Endothelial cell of umbilical vein (primary cell): Measurements from ENCODE around the gene OAS2. TPM values are rescaled to one million over a fixed set of nuclear protein-coding genes. Genes with fewer than 3 reads are reported as not detected.

Source experiments
- BruUV-seq: library from RNA; stranded (reverse); fragments of 400-500 nt; replicated peaks from 2 replicates; lab custom pipeline; 2021; lab: Mats Ljungman, UMichigan
- CTCF ChIA-PET: fragments of 300-600, 350-600 bp; sonication (Branson Sonifier 250); formaldehyde crosslinking; loops from one replicate; lab custom pipeline; 2021; ENCODE audit warnings: antibody characterized with exemption, inconsistent platforms; lab: Charles Lee
- POLR2A ChIA-PET: fragments of 300-600, 350-600 bp; sonication (Branson Sonifier 250); formaldehyde crosslinking; loops from one replicate; lab custom pipeline; 2021; ENCODE audit warnings: antibody characterized with exemption, inconsistent platforms; lab: Charles Lee
- DNase-seq: peaks from one replicate; pipeline ENCODE4 v3.0.0-alpha.2; 2011; ENCODE audit warnings: low read depth, low spot score
- FAIRE-seq: peaks from 2 replicates; lab custom pipeline; 2011; peaks lifted over from hg19 to GRCh38; lab: Jason Lieb, UNC
- H2AFZ ChIP-seq: 2 replicates; pipeline ENCODE4 v1.6.0; 2012; ENCODE audit warnings: low read depth, low read length, control low read depth, inconsistent platforms
- H3K27ac ChIP-seq: 2 replicates; pipeline ENCODE4 v1.5.1; 2011; ENCODE audit warnings: low read depth, mild to moderate bottlenecking, control low read depth, low read length, moderate library complexity; ENCODE audit not compliant: insufficient read depth
- H3K27me3 ChIP-seq, 2 experiments: 2 replicates each; pipeline versions ENCODE4 v1.6.0 to v1.6.1; 2011; ENCODE audit warnings: low read length in 2 of 2, mixed read lengths in 1 of 2; ENCODE audit not compliant: control insufficient read depth in 2 of 2, insufficient read depth in 2 of 2
- H3K36me3 ChIP-seq, 2 experiments: 2 replicates in 1 of 2; 3 replicates in 1 of 2; pipeline ENCODE4 v1.5.1; 2011; ENCODE audit warnings: low read length in 2 of 2, mild to moderate bottlenecking in 1 of 2, moderate library complexity in 1 of 2; ENCODE audit not compliant: control insufficient read depth in 2 of 2, insufficient read depth in 2 of 2; ENCODE audit errors: extremely low read depth in 1 of 2
- H3K4me1 ChIP-seq: 3 replicates; pipeline ENCODE4 v1.5.1; 2011; ENCODE audit warnings: mild to moderate bottlenecking, low read length; ENCODE audit not compliant: control insufficient read depth, insufficient read depth; ENCODE audit errors: extremely low read depth
- H3K4me2 ChIP-seq: 2 replicates; pipeline ENCODE4 v1.6.1; 2011; ENCODE audit warnings: low read length, control low read depth, mixed read lengths; ENCODE audit not compliant: insufficient read depth
- H3K4me3 ChIP-seq, 3 experiments: fragments of 200-600 bp in 1 of 3; sonication (generic), shearing (Covaris generic) in 1 of 3; replicated peaks in 1 of 3; 2 replicates each; pipeline ENCODE4 v1.5.1; 2011 to 2016; ENCODE audit warnings: control low read depth in 3 of 3, low read length in 3 of 3, mild to moderate bottlenecking in 2 of 3, inconsistent platforms in 1 of 3, low read depth in 1 of 3, moderate library complexity in 1 of 3; ENCODE audit not compliant: insufficient read depth in 1 of 3
- H3K79me2 ChIP-seq: 2 replicates; pipeline ENCODE4 v1.6.0; 2012; ENCODE audit warnings: low read length, inconsistent platforms; ENCODE audit not compliant: control insufficient read depth, insufficient read depth
- H3K9ac ChIP-seq: replicated peaks from 2 replicates; pipeline ENCODE3; 2011; ENCODE audit warnings: low read length, control low read depth; ENCODE audit not compliant: insufficient read depth; ENCODE audit errors: extremely low read depth
- H3K9me1 ChIP-seq: replicated peaks from 3 replicates; pipeline ENCODE4 v1.6.0; 2011; ENCODE audit warnings: mild to moderate bottlenecking, low read length; ENCODE audit not compliant: control insufficient read depth, insufficient read depth; ENCODE audit errors: extremely low read depth
- H3K9me3 ChIP-seq: replicated peaks from 2 replicates; pipeline ENCODE4 v1.5.1; 2012; ENCODE audit warnings: low read length, inconsistent platforms; ENCODE audit not compliant: control insufficient read depth, insufficient read depth
- H4K20me1 ChIP-seq: replicated peaks from 2 replicates; pipeline ENCODE3; 2011; ENCODE audit warnings: mild to moderate bottlenecking, low read length; ENCODE audit not compliant: control insufficient read depth, insufficient read depth; ENCODE audit errors: extremely low read depth
- EZH2 ChIP-seq: IDR thresholded peaks from 2 replicates; pipeline ENCODE4 v1.6.1; 2012; ENCODE audit warnings: borderline replicate concordance, low read depth, mild to moderate bottlenecking, moderate library complexity, low read length, inconsistent platforms; ENCODE audit not compliant: severe bottlenecking
- FOS ChIP-seq: IDR thresholded peaks from 2 replicates; pipeline ENCODE4 v1.6.1; 2011; ENCODE audit warnings: mild to moderate bottlenecking, low read length, moderate library complexity, borderline replicate concordance; ENCODE audit not compliant: insufficient read depth
- GATA2 ChIP-seq: IDR thresholded peaks from 2 replicates; pipeline ENCODE4 v1.7.0; 2011; ENCODE audit warnings: low read depth, mild to moderate bottlenecking, moderate library complexity, mixed read lengths, low read length; ENCODE audit not compliant: insufficient read length, insufficient read depth
- JUN ChIP-seq: IDR thresholded peaks from 2 replicates; pipeline ENCODE4 v1.6.1; 2011; ENCODE audit warnings: borderline replicate concordance, low read depth; ENCODE audit not compliant: insufficient read length, insufficient read depth
- MYC ChIP-seq: IDR thresholded peaks from one replicate; pipeline ENCODE4 v1.6.1; 2011; ENCODE audit warnings: mild to moderate bottlenecking, low read depth, low read length
- POLR2A ChIP-seq: IDR thresholded peaks from 2 replicates; pipeline ENCODE4 v1.6.1; 2012; ENCODE audit warnings: low read depth, mild to moderate bottlenecking, control low read depth, low read length
- POLR2AphosphoS5 ChIP-seq: IDR thresholded peaks from 2 replicates; pipeline ENCODE4 v1.6.1; 2012; ENCODE audit warnings: low read depth, mild to moderate bottlenecking, control low read depth, low read length, moderate library complexity; ENCODE audit not compliant: insufficient read depth
- dilution Hi-C: fragments of 300-500 bp; cut with MboI; formaldehyde crosslinking; loops from one replicate; pipeline ENCODE4 v1.15.0; 2019; ENCODE audit warnings: low sequenced_read_pairs; ENCODE audit not compliant: extremely low pct_ligation_motif_present
- intact Hi-C: fragments of 100-400 bp; cut with micrococcal nuclease; formaldehyde crosslinking; loops from one replicate; pipeline ENCODE4 v1.10.0; 2022
- polyA plus RNA-seq, 4 experiments: library from polyadenylated mRNA; depleted of rRNA in 3 of 4; stranded (reverse) in 3 of 4; unstranded in 1 of 4; fragments of >200 nt; gene quantifications; 2 replicates each; pipeline versions ENCODE4 v1.2.1 to v1.2.3, GENCODE V29; 2011 to 2012; ENCODE audit warnings: missing spikeins in 1 of 4
- total RNA-seq: library from RNA; stranded (reverse); gene quantifications from 2 replicates; pipeline ENCODE4 v1.2.3, GENCODE V29; 2021
- TF ChIP-seq, protein P1 (sequence below): IDR thresholded peaks from 2 replicates; pipeline ENCODE4 v1.6.1; 2011; ENCODE audit not compliant: insufficient read depth, insufficient read length
- TF ChIP-seq, protein P2 (sequence below), 2 donors: IDR thresholded peaks; 1 replicate in 1 of 2; 2 replicates in 1 of 2; pipeline ENCODE4 v1.5.1; 2011; ENCODE audit warnings: low read length in 2 of 2, mild to moderate bottlenecking in 2 of 2, moderate library complexity in 2 of 2, control low read depth in 1 of 2, inconsistent platforms in 1 of 2, low read depth in 1 of 2; ENCODE audit not compliant: insufficient read depth in 1 of 2; ENCODE audit errors: extremely low read depth in 1 of 2

The OAS2 gene
- total and polyA plus RNA-seq, 2 donors (not counting 3 experiments of a cell fraction or from before 2014, with no cell fraction given) = 1.3 to 3.1 TPM

DNA sequence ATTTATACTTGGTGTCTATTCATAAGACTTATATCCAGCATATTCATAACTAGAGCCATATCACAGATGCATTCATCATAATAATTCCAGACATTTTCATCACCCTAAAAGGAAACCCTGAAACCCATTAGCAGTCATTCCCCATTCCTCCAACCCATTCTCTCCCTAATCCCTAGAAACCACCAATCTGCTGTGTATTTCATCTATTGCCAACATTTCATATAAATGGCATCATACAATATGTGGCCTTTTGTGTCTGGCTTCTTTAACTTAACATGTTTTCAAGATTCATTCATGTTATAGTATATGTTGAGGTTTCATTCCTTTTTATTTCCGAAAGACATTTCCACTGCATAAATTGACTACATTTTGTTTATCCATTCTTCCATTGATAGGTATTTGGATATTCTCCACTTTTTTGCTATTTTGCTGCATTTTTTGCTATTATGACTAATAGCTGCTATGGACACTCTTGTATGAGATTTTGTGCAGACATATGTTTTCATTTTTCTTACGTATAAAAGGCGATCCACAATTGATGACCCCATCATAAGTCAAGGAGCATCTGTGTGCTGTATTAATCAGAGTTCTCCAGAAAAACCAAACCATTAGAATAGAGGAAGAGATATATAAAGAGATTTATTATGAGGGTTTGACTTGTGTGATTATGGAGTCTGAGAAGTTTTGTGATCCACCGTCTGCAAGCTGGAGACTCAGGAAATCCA lies 5.1 kb upstream of the OAS2 start:
- Histone ChIP-seq H3K4me2 (no peak overlapping the region), H3K27ac (no peak overlapping the region), H3K36me3 (no peaks in the 10 kb centered on the region), H3K27me3 (no peaks in the 10 kb centered on the region), H3K79me2 (no peaks in the 10 kb centered on the region), H4K20me1 (no peaks in the 10 kb centered on the region), H3K4me1 (peaks cover 12% of the 10 kb centered on the region), H3K4me3 (no peak overlapping the region), H3K9ac (no peak overlapping the region), H3K9me1 (no peaks in the 10 kb centered on the region), H2AFZ (no peak overlapping the region), H3K9me3 (no peaks in the 10 kb centered on the region)
- FAIRE-seq = no peak
- CTCF ChIA-PET = interaction anchor here (0.6 to 3.0 kb wide), 3 partner anchors 20 to 397 kb away, joined by 3 to 16 read pairs (median 3); no protein-coding TSS in a partner anchor
- no TSS peak for BruUV-seq
- intact Hi-C loops (no loop called here), dilution Hi-C loops (no loop called here)
- POLR2A ChIA-PET = no interaction called here
- DNase-seq = no peak
- TF ChIP-seq EZH2 = no peak
- no peak for TF ChIP-seq POLR2AphosphoS5
- TF ChIP-seq FOS = no peak
- TF ChIP-seq MYC = no peak
- TF ChIP-seq, protein P1, sequence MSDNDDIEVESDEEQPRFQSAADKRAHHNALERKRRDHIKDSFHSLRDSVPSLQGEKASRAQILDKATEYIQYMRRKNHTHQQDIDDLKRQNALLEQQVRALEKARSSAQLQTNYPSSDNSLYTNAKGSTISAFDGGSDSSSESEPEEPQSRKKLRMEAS = no peak
- no peak for TF ChIP-seq POLR2A
- no peak for TF ChIP-seq GATA2
- TF ChIP-seq JUN = no peak
- TF ChIP-seq, protein P2, sequence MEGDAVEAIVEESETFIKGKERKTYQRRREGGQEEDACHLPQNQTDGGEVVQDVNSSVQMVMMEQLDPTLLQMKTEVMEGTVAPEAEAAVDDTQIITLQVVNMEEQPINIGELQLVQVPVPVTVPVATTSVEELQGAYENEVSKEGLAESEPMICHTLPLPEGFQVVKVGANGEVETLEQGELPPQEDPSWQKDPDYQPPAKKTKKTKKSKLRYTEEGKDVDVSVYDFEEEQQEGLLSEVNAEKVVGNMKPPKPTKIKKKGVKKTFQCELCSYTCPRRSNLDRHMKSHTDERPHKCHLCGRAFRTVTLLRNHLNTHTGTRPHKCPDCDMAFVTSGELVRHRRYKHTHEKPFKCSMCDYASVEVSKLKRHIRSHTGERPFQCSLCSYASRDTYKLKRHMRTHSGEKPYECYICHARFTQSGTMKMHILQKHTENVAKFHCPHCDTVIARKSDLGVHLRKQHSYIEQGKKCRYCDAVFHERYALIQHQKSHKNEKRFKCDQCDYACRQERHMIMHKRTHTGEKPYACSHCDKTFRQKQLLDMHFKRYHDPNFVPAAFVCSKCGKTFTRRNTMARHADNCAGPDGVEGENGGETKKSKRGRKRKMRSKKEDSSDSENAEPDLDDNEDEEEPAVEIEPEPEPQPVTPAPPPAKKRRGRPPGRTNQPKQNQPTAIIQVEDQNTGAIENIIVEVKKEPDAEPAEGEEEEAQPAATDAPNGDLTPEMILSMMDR (IDR thresholded peaks at IDR 0.05; ENCODE audit: extremely low read depth in 1 of 2, insufficient read depth in 1 of 2, low read depth in 1 of 2, low read length in 2 of 2) = no peak
